ENCODE measurements around the gene ARL16.

DNA sequence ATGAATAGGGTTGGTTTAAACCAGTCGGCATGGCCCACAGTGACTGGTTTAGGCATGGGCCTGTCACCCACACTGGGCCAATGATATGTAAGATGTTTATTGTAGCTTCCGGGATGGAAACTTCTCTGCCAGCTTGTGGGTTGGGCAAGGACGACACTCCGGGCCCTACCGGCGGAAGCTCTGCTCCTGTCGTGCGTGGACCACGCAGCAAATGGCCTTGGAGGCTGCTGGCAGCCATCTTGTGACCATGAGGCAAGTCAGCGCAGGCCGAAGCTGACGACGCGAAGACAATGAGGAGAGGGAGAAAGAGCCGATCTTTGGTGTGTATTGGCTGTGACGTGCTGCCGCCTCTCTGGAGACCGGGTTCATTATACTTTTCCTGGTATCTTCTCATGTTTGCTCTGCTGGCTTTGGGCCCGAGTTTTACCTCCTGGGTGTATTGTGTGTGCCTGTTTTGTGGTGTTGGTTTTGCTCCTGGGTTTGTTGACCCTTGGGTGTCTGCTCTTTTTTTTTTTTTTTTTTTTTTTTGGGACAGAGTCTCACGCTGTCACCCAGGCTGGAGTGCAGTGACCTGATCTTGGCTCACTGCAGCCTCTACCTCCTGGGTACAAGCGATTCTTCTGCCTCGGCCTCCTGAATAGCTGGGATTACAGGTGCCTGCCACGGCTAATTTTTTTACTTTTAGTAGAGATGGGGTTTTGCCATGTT lies 43.9 kb upstream of the ARL16 start:
- TF ChIP-seq POLR2AphosphoS5 (IDR thresholded peaks at IDR 0.05; ENCODE audit: borderline replicate concordance, low read depth, low read length) (no peak), EZH2 (IDR thresholded peaks at IDR 0.05) (no peak)
